HepG2 (cell line): ENCODE measurements around the gene HTD2. TPM values are rescaled to one million over a fixed set of nuclear protein-coding genes. Genes with fewer than 3 reads are reported as not detected.

Experiments used
- CENPT ChIP-seq: sonication (generic); formaldehyde crosslinking; IDR thresholded peaks from 2 replicates; pipeline ENCODE4 v1.8.0; 2022; ENCODE audit warnings: low read depth, mild to moderate bottlenecking, moderate library complexity, missing genetic modification reagents
- KDM4B ChIP-seq: sonication (generic); formaldehyde crosslinking; IDR thresholded peaks from 2 replicates; pipeline ENCODE4 v1.4.0; 2020; ENCODE audit warnings: missing genetic modification reagents
- MYNN ChIP-seq: sonication (generic); formaldehyde crosslinking; IDR thresholded peaks from 2 replicates; pipeline ENCODE4 v1.4.0; 2020; ENCODE audit warnings: mild to moderate bottlenecking, low read depth, missing genetic modification reagents
- NFIC ChIP-seq: IDR thresholded peaks from 2 replicates; pipeline ENCODE4 v1.6.1; 2012; ENCODE audit warnings: mild to moderate bottlenecking, low read length, inconsistent platforms
- PRDM10 ChIP-seq: sonication (generic); formaldehyde crosslinking; IDR thresholded peaks from 2 replicates; pipeline ENCODE4 v1.4.0; 2020; ENCODE audit warnings: low read depth, missing genetic modification reagents
- TCF7L2 ChIP-seq: IDR thresholded peaks from 2 replicates; pipeline ENCODE4 v1.6.1; 2011; ENCODE audit warnings: mild to moderate bottlenecking, low read depth, low read length, moderate library complexity
- ZBTB49 ChIP-seq: sonication (generic); formaldehyde crosslinking; IDR thresholded peaks from 2 replicates; pipeline ENCODE4 v1.4.0; 2020; ENCODE audit warnings: missing genetic modification reagents, borderline replicate concordance
- ZFP37 ChIP-seq: sonication (generic); formaldehyde crosslinking; IDR thresholded peaks from 2 replicates; pipeline ENCODE4 v1.4.0; 2020; ENCODE audit warnings: missing genetic modification reagents, borderline replicate concordance
- ZHX2 ChIP-seq, 2 experiments: sonication (generic) in 1 of 2; formaldehyde crosslinking in 1 of 2; IDR thresholded peaks; 2 replicates each; pipeline versions ENCODE4 v1.6.1 to v1.9.0; 2014 to 2022; ENCODE audit warnings: antibody characterized with exemption in 1 of 2, borderline replicate concordance in 1 of 2, inconsistent platforms in 1 of 2, low read depth in 1 of 2, missing genetic modification reagents in 1 of 2
- ZNF629 ChIP-seq: sonication (generic); formaldehyde crosslinking; conservative IDR thresholded peaks from 2 replicates; pipeline ENCODE4 v1.5.0; 2020; ENCODE audit warnings: missing genetic modification reagents
- polyA plus RNA-seq, 8 experiments: library from polyadenylated mRNA; depleted of rRNA in 3 of 8; stranded (reverse) in 7 of 8; unstranded in 1 of 8; fragments of >200 nt; fragmentation: Illumina TruSeq in 4 of 8; extraction: Trizol in 4 of 8; gene quantifications; 2 replicates each; pipeline versions ENCODE4 v1.2.1 to v1.2.3, GENCODE V29; 2011 to 2016; ENCODE audit warnings: low read depth in 4 of 8, missing spikeins in 1 of 8, mixed read lengths in 1 of 8; ENCODE audit not compliant: insufficient read depth in 1 of 8
- total RNA-seq, 5 experiments: library from RNA; depleted of rRNA; stranded (reverse); fragments of >200 nt; fragmentation: Illumina TruSeq; extraction: Trizol; gene quantifications; 2 replicates each; pipeline ENCODE4 v1.2.3, GENCODE V29; 2016; ENCODE audit warnings: low read depth in 1 of 5
- TF ChIP-seq, protein P1 (sequence below): sonication (generic); formaldehyde crosslinking; IDR thresholded peaks from 2 replicates; pipeline ENCODE4 v1.4.0; 2020; ENCODE audit warnings: missing genetic modification reagents, borderline replicate concordance

The HTD2 gene
- total and polyA plus RNA-seq, 2 of the 13 experiments (the other 11 are each of a cell fraction or from before 2014, with no cell fraction given), result 8.6 to 13.7 TPM

DNA sequence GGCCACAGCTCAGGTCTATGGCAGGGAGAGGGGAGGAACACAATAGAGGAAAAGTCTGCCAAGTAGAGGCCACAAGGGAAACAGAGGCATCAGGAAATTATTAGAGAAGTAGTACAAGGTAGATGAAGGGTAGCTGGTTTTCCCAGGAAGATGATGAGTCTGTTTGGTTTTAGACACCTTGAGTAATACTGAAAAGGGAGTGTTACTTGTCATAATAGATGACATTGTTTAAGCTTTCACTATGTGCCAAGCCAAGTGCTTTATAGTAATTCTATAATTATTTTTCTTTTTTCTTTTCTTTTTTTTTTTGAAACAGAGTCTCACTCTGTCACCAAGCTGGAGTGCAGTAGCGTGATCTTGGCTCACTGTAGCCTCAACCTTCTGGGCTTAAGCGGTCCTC is 40.0 kb downstream of the HTD2 start (continued):
- TF ChIP-seq ZHX2 (IDR thresholded peaks at IDR 0.05; ENCODE audit: low read depth) (no peak), ZHX2 (CRISPR knock-in tag; IDR thresholded peaks at IDR 0.05; ENCODE audit: borderline replicate concordance) (no peak), ZNF629 (no peak), TCF7L2 (no peak), ZBTB49 (CRISPR knock-in tag) (no peak), PRDM10 (CRISPR knock-in tag) (no peak), ZFP37 (no peak), CENPT (CRISPR knock-in tag) (no peak), NFIC (no peak), KDM4B (CRISPR knock-in tag) (no peak), MYNN (CRISPR knock-in tag) (no peak)
- TF ChIP-seq, protein P1, sequence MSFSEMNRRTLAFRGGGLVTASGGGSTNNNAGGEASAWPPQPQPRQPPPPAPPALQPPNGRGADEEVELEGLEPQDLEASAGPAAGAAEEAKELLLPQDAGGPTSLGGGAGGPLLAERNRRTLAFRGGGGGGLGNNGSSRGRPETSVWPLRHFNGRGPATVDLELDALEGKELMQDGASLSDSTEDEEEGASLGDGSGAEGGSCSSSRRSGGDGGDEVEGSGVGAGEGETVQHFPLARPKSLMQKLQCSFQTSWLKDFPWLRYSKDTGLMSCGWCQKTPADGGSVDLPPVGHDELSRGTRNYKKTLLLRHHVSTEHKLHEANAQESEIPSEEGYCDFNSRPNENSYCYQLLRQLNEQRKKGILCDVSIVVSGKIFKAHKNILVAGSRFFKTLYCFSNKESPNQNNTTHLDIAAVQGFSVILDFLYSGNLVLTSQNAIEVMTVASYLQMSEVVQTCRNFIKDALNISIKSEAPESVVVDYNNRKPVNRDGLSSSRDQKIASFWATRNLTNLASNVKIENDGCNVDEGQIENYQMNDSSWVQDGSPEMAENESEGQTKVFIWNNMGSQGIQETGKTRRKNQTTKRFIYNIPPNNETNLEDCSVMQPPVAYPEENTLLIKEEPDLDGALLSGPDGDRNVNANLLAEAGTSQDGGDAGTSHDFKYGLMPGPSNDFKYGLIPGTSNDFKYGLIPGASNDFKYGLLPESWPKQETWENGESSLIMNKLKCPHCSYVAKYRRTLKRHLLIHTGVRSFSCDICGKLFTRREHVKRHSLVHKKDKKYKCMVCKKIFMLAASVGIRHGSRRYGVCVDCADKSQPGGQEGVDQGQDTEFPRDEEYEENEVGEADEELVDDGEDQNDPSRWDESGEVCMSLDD (CRISPR knock-in tag), result no peak
